ENCODE data around the gene FNTB.

GRCh38 chr14:65002586-65003210 is 16.0 kb downstream of the FNTB start:
- TF ChIP-seq CTCF (IDR thresholded peaks at IDR 0.05) (no peak), POLR2A (IDR thresholded peaks at IDR 0.05) (no peak), POLR2AphosphoS5 (IDR thresholded peaks at IDR 0.05) (no peak)
